NCI-H128 (cell line): Measurements from ENCODE around the gene FGFR2.

ENCODE experiments used
- DNase-seq: peaks from one replicate; lab custom pipeline; 2025; ENCODE audit not compliant: unreplicated experiment; lab: John Stamatoyannopoulos, UW

FGFR2 gene

GRCh38 chr10:121598263-121599249 lies at the start of gene FGFR2:
TSS of gene FGFR2 (minus strand) at chr10:121598444. CDS start at chr10:121593817, 4,627 bp downstream.
- peak; percentile 60 for DNase-seq

GRCh38 chr10:121647401-121647800 lies 49.2 kb upstream of the FGFR2 start:
- DNase-seq: no peak

- DNase-seq: no peak
Observed at GRCh38 chr10:121645696-121646095, 47.5 kb upstream of the FGFR2 start.

GRCh38 chr10:121644501-121644900 lies 46.3 kb upstream of the FGFR2 start:
- no peak for DNase-seq

- no peak for DNase-seq
Observed at GRCh38 chr10:121640266-121640665, 42.0 kb upstream of the FGFR2 start.

- DNase-seq: no peak
Observed at GRCh38 chr10:121639416-121639815, 41.2 kb upstream of the FGFR2 start.

- DNase-seq: no peak
Observed at GRCh38 chr10:121637437-121637836, 39.2 kb upstream of the FGFR2 start.

GRCh38 chr10:121633056-121633455 lies 34.8 kb upstream of the FGFR2 start:
- DNase-seq: no peak

- no peak for DNase-seq
Observed at GRCh38 chr10:121631365-121632029, 33.3 kb upstream of the FGFR2 start.

GRCh38 chr10:121628859-121629258 lies 30.6 kb upstream of the FGFR2 start:
- DNase-seq: no peak

- no peak for DNase-seq
Observed at GRCh38 chr10:121627876-121628581, 29.8 kb upstream of the FGFR2 start.

GRCh38 chr10:121624836-121625486 lies 26.7 kb upstream of the FGFR2 start:
- no peak for DNase-seq

GRCh38 chr10:121618906-121619305 lies 20.7 kb upstream of the FGFR2 start:
- DNase-seq: no peak

GRCh38 chr10:121617176-121617575 lies 18.9 kb upstream of the FGFR2 start:
- DNase-seq: no peak

- no peak for DNase-seq
Observed at GRCh38 chr10:121616291-121616690, 18.0 kb upstream of the FGFR2 start.

GRCh38 chr10:121615836-121616235 lies 17.6 kb upstream of the FGFR2 start:
- no peak for DNase-seq

- no peak for DNase-seq
Observed at GRCh38 chr10:121615435-121615793, 17.2 kb upstream of the FGFR2 start.

- DNase-seq: no peak
Observed at GRCh38 chr10:121614613-121615434, 16.6 kb upstream of the FGFR2 start.

GRCh38 chr10:121613456-121613855 lies 15.2 kb upstream of the FGFR2 start:
- DNase-seq: no peak
